ENCODE measurements around the gene DIP2C. TPM values are rescaled to one million over a fixed set of nuclear protein-coding genes. Genes with fewer than 3 reads are reported as not detected.
"Not testable (repeated sequence)": the region's sequence is repeated elsewhere in the genome, so short reads cannot be mapped to it uniquely, and the experiment has no call there.

The DIP2C gene
- total RNA-seq, 1 donor from 2014 or later = 31.5 TPM

- DNase-seq (ENCODE audit: low spot score) = no peak
These were observed 48.1 kb downstream of the DIP2C start for GRCh38 chr10:641149-642010.

GRCh38 chr10:640673-641045 is 48.8 kb downstream of the DIP2C start:
- DNase-seq (ENCODE audit: low spot score) = no peak

- no peak for DNase-seq (ENCODE audit: low spot score)
These were observed 49.5 kb downstream of the DIP2C start for GRCh38 chr10:639751-640672.

GRCh38 chr10:639001-639750 is 50.3 kb downstream of the DIP2C start:
- DNase-seq (ENCODE audit: low spot score) = no peak

GRCh38 chr10:637771-638195 is 51.7 kb downstream of the DIP2C start:
- DNase-seq (ENCODE audit: low spot score) = no peak

GRCh38 chr10:637221-637620 is 52.2 kb downstream of the DIP2C start:
- DNase-seq (ENCODE audit: low spot score) = no peak

- no peak for DNase-seq (ENCODE audit: low spot score)
These were observed 52.7 kb downstream of the DIP2C start for GRCh38 chr10:636769-637168.

GRCh38 chr10:636016-636730 is 53.3 kb downstream of the DIP2C start:
- DNase-seq (ENCODE audit: low spot score) = no peak

- DNase-seq (ENCODE audit: low spot score) = no peak
These were observed 54.2 kb downstream of the DIP2C start for GRCh38 chr10:635088-635861.

GRCh38 chr10:634256-634655 is 55.2 kb downstream of the DIP2C start:
- no peak for DNase-seq (ENCODE audit: low spot score)

GRCh38 chr10:633279-634245 is 55.9 kb downstream of the DIP2C start:
- no peak for DNase-seq (ENCODE audit: low spot score)

- DNase-seq (ENCODE audit: low spot score) = not testable (repeated sequence)
These were observed 56.7 kb downstream of the DIP2C start for GRCh38 chr10:632807-633177.

GRCh38 chr10:632155-632806 is 57.2 kb downstream of the DIP2C start:
- not testable (repeated sequence) for DNase-seq (ENCODE audit: low spot score)

- no peak for DNase-seq (ENCODE audit: low spot score)
These were observed 58.2 kb downstream of the DIP2C start for GRCh38 chr10:631266-631665.

- no peak for DNase-seq (ENCODE audit: low spot score)
These were observed 58.8 kb downstream of the DIP2C start for GRCh38 chr10:630581-631073.

GRCh38 chr10:629186-629998 is 60.1 kb downstream of the DIP2C start:
- DNase-seq (ENCODE audit: low spot score) = no peak

- no peak for DNase-seq (ENCODE audit: low spot score)
These were observed 61.0 kb downstream of the DIP2C start for GRCh38 chr10:628386-629045.

Measured in mucosa of gallbladder (tissue), 1 donor.